MM.1S (cell line): ENCODE results near the gene AGAP1.

ENCODE experiments used
- CTCF ChIP-seq: fragments of 300-600 bp; sonication (generic); IDR thresholded peaks from 2 replicates; pipeline ENCODE4 v1.5.1; 2016; ENCODE audit warnings: antibody characterized with exemption, low read length, mixed read lengths
- EZH2phosphoT487 ChIP-seq: fragments of 300-600 bp; sonication (generic); IDR thresholded peaks from 2 replicates; pipeline ENCODE4 v1.6.1; 2018; ENCODE audit warnings: antibody characterized with exemption, low read length

- TF ChIP-seq CTCF (no peak), EZH2phosphoT487 (no peak)
Measured at GRCh38 chr2:236119003-236119402, 625.2 kb downstream of the AGAP1 start.
